Liver (tissue), 9 donors: ENCODE measurements around the gene GMPR2. TPM values are rescaled to one million over a fixed set of nuclear protein-coding genes. Genes with fewer than 3 reads are reported as not detected.

Experiments used
- DNase-seq: peaks from one replicate; pipeline ENCODE4 v3.0.0-alpha.2; 2017; ENCODE audit warnings: low spot score
- H3K27ac ChIP-seq, 2 donors: one replicate each; pipeline ENCODE4 v1.7.0; 2013; ENCODE audit warnings: inconsistent platforms in 2 of 2, low read length in 2 of 2, control low read depth in 1 of 2, low read depth in 1 of 2, mild to moderate bottlenecking in 1 of 2
- H3K27me3 ChIP-seq, 4 donors: one replicate each; pipeline versions ENCODE4 v1.6.1 to v1.7.0; 2013; ENCODE audit warnings: low read length in 3 of 4, inconsistent platforms in 1 of 4, mild to moderate bottlenecking in 1 of 4, moderate library complexity in 1 of 4; ENCODE audit not compliant: control insufficient read depth in 4 of 4, insufficient read depth in 4 of 4
- H3K36me3 ChIP-seq, 4 donors: one replicate each; pipeline versions ENCODE4 v1.6.1 to v1.7.0; 2013; ENCODE audit warnings: low read length in 3 of 4, mild to moderate bottlenecking in 3 of 4, low read depth in 1 of 4, moderate library complexity in 1 of 4; ENCODE audit not compliant: control insufficient read depth in 4 of 4, insufficient read depth in 3 of 4
- H3K4me1 ChIP-seq, 4 donors: one replicate each; pipeline versions ENCODE4 v1.6.1 to v1.7.0; 2013; ENCODE audit warnings: low read length in 3 of 4, mild to moderate bottlenecking in 3 of 4, moderate library complexity in 1 of 4; ENCODE audit not compliant: control insufficient read depth in 4 of 4, insufficient read depth in 4 of 4
- H3K4me3 ChIP-seq, 3 donors: one replicate each; pipeline versions ENCODE4 v1.6.1 to v1.7.0; 2013; ENCODE audit warnings: low read length in 3 of 3, control low read depth in 1 of 3, low read depth in 1 of 3, mild to moderate bottlenecking in 1 of 3
- H3K9ac ChIP-seq, 2 donors: one replicate each; pipeline ENCODE4 v1.7.0; 2013; ENCODE audit warnings: low read length in 2 of 2, mild to moderate bottlenecking in 2 of 2, moderate library complexity in 2 of 2, control low read depth in 1 of 2, low read depth in 1 of 2
- H3K9me3 ChIP-seq, 4 donors: one replicate each; pipeline versions ENCODE4 v1.6.1 to v1.7.0; 2013; ENCODE audit warnings: low read length in 3 of 4; ENCODE audit not compliant: control insufficient read depth in 4 of 4
- EGR1 ChIP-seq, 2 donors: IDR thresholded peaks; 2 replicates each; pipeline ENCODE4 v1.6.1; 2016 to 2018; ENCODE audit warnings: antibody characterized with exemption in 2 of 2, low read depth in 2 of 2
- FOXA1 ChIP-seq: IDR thresholded peaks from 2 replicates; pipeline ENCODE4 v1.6.1; 2016; ENCODE audit warnings: antibody characterized with exemption
- FOXA2 ChIP-seq: IDR thresholded peaks from 2 replicates; pipeline ENCODE4 v1.6.1; 2016; ENCODE audit warnings: antibody characterized with exemption
- GABPA ChIP-seq, 2 donors: IDR thresholded peaks in 1 of 2; conservative IDR thresholded peaks in 1 of 2; 2 replicates each; pipeline ENCODE4 v1.6.1; 2016; ENCODE audit warnings: antibody characterized with exemption in 2 of 2, mild to moderate bottlenecking in 1 of 2, moderate library complexity in 1 of 2
- HNF4A ChIP-seq, 2 donors: conservative IDR thresholded peaks; 2 replicates each; pipeline ENCODE4 v1.6.1; 2016; ENCODE audit warnings: antibody characterized with exemption in 2 of 2, mild to moderate bottlenecking in 2 of 2
- HNF4G ChIP-seq: IDR thresholded peaks from 2 replicates; pipeline ENCODE4 v1.6.1; 2016; ENCODE audit warnings: antibody characterized with exemption
- JUND ChIP-seq, 2 donors: IDR thresholded peaks; 2 replicates each; pipeline ENCODE4 v1.6.1; 2016; ENCODE audit warnings: antibody characterized with exemption in 2 of 2
- NR2F2 ChIP-seq: IDR thresholded peaks from 2 replicates; pipeline ENCODE4 v1.6.1; 2016; ENCODE audit warnings: antibody characterized with exemption
- RAD21 ChIP-seq, 2 donors: IDR thresholded peaks; 2 replicates each; pipeline ENCODE4 v1.6.1; 2016; ENCODE audit warnings: antibody characterized with exemption in 2 of 2, mild to moderate bottlenecking in 2 of 2
- RXRA ChIP-seq, 2 donors: IDR thresholded peaks; 2 replicates each; pipeline ENCODE4 v1.6.1; 2017 to 2018; ENCODE audit warnings: antibody characterized with exemption in 2 of 2, mild to moderate bottlenecking in 1 of 2
- SP1 ChIP-seq: IDR thresholded peaks from 2 replicates; pipeline ENCODE4 v1.6.1; 2018; ENCODE audit warnings: antibody characterized with exemption, mild to moderate bottlenecking
- TAF1 ChIP-seq: conservative IDR thresholded peaks from 2 replicates; pipeline ENCODE4 v1.6.1; 2016; ENCODE audit warnings: antibody characterized with exemption, mild to moderate bottlenecking
- YY1 ChIP-seq: IDR thresholded peaks from 2 replicates; pipeline ENCODE4 v1.6.1; 2016; ENCODE audit warnings: antibody characterized with exemption, mild to moderate bottlenecking
- WGBS: extraction: QIAGEN DNeasy Blood & Tissue Kit; methylation state at CpG from one replicate; pipeline ENCODE4 v1.1.7; 2013; 5-methylcytosine and 5-hydroxymethylcytosine counted together
- polyA plus RNA-seq, 2 donors: library from polyadenylated mRNA; stranded (reverse) in 1 of 2; unstranded in 1 of 2; fragments of 200-250 nt in 1 of 2; fragments of >200 nt in 1 of 2; fragmentation: Nextera tagmentation in 1 of 2; extraction: Ambion mirVana in 1 of 2; gene quantifications; one replicate each; pipeline versions ENCODE4 v1.2.1 to v1.2.3, GENCODE V29; 2013 to 2015
- total RNA-seq, 2 donors: library from RNA; depleted of rRNA; stranded (reverse); fragments of >200 nt; gene quantifications; one replicate each; pipeline ENCODE4 v1.2.3, GENCODE V29; 2014
- TF ChIP-seq, protein P1 (sequence below): IDR thresholded peaks from 2 replicates; pipeline ENCODE4 v1.6.1; 2016; ENCODE audit warnings: antibody characterized with exemption
- TF ChIP-seq, protein P2 (sequence below): IDR thresholded peaks from 2 replicates; pipeline ENCODE4 v1.6.1; 2016; ENCODE audit warnings: antibody characterized with exemption
- TF ChIP-seq, protein P3 (sequence below): fragments of 150-350 bp; IDR thresholded peaks from 2 replicates; pipeline ENCODE4 v1.5.1; 2017; ENCODE audit warnings: improper control_type of control experiment, low read depth, low read length; ENCODE audit not compliant: missing input control
- TF ChIP-seq, protein P4 (sequence below): IDR thresholded peaks from 2 replicates; pipeline ENCODE4 v1.6.1; 2016; ENCODE audit warnings: antibody characterized with exemption, mild to moderate bottlenecking
- TF ChIP-seq, protein P5 (sequence below): IDR thresholded peaks from 2 replicates; pipeline ENCODE4 v1.6.1; 2016; ENCODE audit warnings: antibody characterized with exemption
- donor health status: healthy.
- donor health status: healthy.
- donor health status: healthy.
- donor health status: healthy.
- donor health status: healthy.

GMPR2 gene
- total and polyA plus RNA-seq, 4 donors: 28.6 to 42.7 (median 32.4) TPM

DNA sequence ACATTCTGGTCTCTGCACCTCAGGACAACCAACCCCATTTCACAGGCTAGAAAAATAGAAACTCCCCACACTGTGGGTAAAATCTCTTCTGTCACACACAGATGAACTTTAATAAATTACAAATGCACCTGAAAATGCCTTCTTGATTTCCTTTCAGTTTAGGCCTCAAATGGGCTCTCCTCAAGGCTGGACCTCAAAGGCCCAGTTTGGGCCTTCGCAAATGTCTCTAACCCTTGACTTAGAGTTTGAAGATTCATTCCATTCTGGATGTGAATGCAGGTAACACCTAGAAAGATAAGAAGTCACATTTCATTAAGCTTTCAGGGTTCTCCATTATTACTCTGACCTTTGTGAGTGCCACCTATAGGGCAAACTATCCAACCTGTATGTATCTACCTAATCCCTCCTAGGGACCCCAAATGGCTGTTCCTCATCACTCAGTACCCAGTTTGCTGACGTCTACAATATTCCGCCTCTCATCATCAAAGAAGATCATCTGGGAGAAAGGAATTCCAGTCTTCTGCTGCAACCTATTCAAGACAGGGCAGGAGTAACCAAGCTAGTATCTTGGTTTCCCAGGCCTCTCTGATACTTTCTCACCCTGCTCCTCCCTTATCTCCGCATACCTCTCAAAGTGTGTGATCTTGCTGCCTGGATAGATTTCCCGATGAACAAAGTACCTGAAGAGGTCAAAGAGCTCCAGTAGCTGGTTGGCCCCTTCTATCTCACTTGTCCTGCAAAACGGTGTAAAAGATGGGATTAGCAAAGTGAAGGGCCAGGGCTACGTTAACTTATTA, 18.7 kb upstream of the GMPR2 start:
- TF ChIP-seq, protein P1, sequence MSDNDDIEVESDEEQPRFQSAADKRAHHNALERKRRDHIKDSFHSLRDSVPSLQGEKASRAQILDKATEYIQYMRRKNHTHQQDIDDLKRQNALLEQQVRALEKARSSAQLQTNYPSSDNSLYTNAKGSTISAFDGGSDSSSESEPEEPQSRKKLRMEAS: no peak
- TF ChIP-seq FOXA1: no peak
- no peak for TF ChIP-seq FOXA2
- TF ChIP-seq NR2F2: no peak
- TF ChIP-seq, protein P2, sequence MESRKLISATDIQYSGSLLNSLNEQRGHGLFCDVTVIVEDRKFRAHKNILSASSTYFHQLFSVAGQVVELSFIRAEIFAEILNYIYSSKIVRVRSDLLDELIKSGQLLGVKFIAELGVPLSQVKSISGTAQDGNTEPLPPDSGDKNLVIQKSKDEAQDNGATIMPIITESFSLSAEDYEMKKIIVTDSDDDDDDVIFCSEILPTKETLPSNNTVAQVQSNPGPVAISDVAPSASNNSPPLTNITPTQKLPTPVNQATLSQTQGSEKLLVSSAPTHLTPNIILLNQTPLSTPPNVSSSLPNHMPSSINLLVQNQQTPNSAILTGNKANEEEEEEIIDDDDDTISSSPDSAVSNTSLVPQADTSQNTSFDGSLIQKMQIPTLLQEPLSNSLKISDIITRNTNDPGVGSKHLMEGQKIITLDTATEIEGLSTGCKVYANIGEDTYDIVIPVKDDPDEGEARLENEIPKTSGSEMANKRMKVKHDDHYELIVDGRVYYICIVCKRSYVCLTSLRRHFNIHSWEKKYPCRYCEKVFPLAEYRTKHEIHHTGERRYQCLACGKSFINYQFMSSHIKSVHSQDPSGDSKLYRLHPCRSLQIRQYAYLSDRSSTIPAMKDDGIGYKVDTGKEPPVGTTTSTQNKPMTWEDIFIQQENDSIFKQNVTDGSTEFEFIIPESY: no peak
- TF ChIP-seq, protein P3, sequence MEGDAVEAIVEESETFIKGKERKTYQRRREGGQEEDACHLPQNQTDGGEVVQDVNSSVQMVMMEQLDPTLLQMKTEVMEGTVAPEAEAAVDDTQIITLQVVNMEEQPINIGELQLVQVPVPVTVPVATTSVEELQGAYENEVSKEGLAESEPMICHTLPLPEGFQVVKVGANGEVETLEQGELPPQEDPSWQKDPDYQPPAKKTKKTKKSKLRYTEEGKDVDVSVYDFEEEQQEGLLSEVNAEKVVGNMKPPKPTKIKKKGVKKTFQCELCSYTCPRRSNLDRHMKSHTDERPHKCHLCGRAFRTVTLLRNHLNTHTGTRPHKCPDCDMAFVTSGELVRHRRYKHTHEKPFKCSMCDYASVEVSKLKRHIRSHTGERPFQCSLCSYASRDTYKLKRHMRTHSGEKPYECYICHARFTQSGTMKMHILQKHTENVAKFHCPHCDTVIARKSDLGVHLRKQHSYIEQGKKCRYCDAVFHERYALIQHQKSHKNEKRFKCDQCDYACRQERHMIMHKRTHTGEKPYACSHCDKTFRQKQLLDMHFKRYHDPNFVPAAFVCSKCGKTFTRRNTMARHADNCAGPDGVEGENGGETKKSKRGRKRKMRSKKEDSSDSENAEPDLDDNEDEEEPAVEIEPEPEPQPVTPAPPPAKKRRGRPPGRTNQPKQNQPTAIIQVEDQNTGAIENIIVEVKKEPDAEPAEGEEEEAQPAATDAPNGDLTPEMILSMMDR: no peak
- no peak for TF ChIP-seq RAD21 (IDR thresholded peaks at IDR 0.05)
- TF ChIP-seq HNF4A (conservative IDR thresholded peaks at IDR 0.05): no peak
- TF ChIP-seq, protein P4, sequence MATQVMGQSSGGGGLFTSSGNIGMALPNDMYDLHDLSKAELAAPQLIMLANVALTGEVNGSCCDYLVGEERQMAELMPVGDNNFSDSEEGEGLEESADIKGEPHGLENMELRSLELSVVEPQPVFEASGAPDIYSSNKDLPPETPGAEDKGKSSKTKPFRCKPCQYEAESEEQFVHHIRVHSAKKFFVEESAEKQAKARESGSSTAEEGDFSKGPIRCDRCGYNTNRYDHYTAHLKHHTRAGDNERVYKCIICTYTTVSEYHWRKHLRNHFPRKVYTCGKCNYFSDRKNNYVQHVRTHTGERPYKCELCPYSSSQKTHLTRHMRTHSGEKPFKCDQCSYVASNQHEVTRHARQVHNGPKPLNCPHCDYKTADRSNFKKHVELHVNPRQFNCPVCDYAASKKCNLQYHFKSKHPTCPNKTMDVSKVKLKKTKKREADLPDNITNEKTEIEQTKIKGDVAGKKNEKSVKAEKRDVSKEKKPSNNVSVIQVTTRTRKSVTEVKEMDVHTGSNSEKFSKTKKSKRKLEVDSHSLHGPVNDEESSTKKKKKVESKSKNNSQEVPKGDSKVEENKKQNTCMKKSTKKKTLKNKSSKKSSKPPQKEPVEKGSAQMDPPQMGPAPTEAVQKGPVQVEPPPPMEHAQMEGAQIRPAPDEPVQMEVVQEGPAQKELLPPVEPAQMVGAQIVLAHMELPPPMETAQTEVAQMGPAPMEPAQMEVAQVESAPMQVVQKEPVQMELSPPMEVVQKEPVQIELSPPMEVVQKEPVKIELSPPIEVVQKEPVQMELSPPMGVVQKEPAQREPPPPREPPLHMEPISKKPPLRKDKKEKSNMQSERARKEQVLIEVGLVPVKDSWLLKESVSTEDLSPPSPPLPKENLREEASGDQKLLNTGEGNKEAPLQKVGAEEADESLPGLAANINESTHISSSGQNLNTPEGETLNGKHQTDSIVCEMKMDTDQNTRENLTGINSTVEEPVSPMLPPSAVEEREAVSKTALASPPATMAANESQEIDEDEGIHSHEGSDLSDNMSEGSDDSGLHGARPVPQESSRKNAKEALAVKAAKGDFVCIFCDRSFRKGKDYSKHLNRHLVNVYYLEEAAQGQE: no peak
- no peak for TF ChIP-seq TAF1
- no peak for TF ChIP-seq JUND (IDR thresholded peaks at IDR 0.05)
- TF ChIP-seq SP1: no peak
- TF ChIP-seq YY1: no peak
- no peak for TF ChIP-seq EGR1 (IDR thresholded peaks at IDR 0.05; ENCODE audit: low read depth in 2 of 2)
- TF ChIP-seq, protein P5, sequence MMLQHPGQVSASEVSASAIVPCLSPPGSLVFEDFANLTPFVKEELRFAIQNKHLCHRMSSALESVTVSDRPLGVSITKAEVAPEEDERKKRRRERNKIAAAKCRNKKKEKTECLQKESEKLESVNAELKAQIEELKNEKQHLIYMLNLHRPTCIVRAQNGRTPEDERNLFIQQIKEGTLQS: no peak
- no peak for TF ChIP-seq HNF4G
- no peak for TF ChIP-seq RXRA (IDR thresholded peaks at IDR 0.05)
- TF ChIP-seq GABPA (IDR thresholded peaks at IDR 0.05 in 1 of 2, conservative IDR thresholded peaks at IDR 0.05 in 1 of 2): no peak
- H3K27me3 ChIP-seq: no peaks in the 10 kb centered on the region
- no peak for DNase-seq
- H3K36me3 ChIP-seq: peaks cover 6 to 23% (median 16%) of the 10 kb centered on the region in 4 donors
- H3K9ac ChIP-seq: peak overlapping the region in 1 of 2 donors; percentile 26
- H3K27ac ChIP-seq: peak overlapping the region; percentile 90 to 91
- H3K9me3 ChIP-seq: no peaks in the 10 kb centered on the region
- 95% methylated on average over 7 of the region's 7 CpGs for WGBS
- H3K4me3 ChIP-seq: no peak overlapping the region
- peaks cover 0 to 23% (median 8%) of the 10 kb centered on the region in 4 donors for H3K4me1 ChIP-seq
